Fibroblast of mammary gland (primary cell): ENCODE data around the gene FRS3.
"Not testable (repeated sequence)": the region's sequence is repeated elsewhere in the genome, so short reads cannot be mapped to it uniquely, and the experiment has no call there.

Source experiments
- DNase-seq: peaks from one replicate; pipeline ENCODE4 v3.0.0-alpha.2; 2010; ENCODE audit warnings: low read depth
- H3K4me3 ChIP-seq: 2 replicates; pipeline ENCODE4 v1.5.1; 2011; ENCODE audit warnings: low read depth, mild to moderate bottlenecking, low read length, moderate library complexity; ENCODE audit not compliant: control insufficient read depth
- TF ChIP-seq, protein P1 (sequence below): conservative IDR thresholded peaks from 2 replicates; pipeline ENCODE4 v1.5.1; 2011; ENCODE audit warnings: low read depth, low read length, inconsistent platforms; ENCODE audit not compliant: control insufficient read depth, insufficient read depth

The FRS3 gene

DNA sequence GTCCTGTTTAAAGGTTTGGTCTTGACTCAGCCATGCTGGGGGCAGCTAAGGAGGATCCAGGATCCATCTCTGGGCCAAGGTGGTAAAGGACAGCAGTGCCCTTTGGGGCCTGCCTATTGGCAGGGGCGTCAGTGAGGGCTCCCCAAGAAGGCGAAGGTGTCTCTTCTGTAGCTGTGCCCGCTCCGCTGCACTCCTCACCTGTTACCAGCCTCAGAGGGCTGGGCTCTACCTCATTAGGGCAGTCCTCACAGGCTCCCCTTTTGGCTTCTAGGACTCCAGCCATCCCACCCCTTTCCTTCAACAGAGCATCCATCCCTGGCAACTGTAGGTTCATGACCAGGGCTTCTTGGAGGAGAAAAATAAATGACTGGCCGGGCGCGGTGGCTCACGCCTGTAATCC lies 10.3 kb downstream of the FRS3 start:
- TF ChIP-seq, protein P1, sequence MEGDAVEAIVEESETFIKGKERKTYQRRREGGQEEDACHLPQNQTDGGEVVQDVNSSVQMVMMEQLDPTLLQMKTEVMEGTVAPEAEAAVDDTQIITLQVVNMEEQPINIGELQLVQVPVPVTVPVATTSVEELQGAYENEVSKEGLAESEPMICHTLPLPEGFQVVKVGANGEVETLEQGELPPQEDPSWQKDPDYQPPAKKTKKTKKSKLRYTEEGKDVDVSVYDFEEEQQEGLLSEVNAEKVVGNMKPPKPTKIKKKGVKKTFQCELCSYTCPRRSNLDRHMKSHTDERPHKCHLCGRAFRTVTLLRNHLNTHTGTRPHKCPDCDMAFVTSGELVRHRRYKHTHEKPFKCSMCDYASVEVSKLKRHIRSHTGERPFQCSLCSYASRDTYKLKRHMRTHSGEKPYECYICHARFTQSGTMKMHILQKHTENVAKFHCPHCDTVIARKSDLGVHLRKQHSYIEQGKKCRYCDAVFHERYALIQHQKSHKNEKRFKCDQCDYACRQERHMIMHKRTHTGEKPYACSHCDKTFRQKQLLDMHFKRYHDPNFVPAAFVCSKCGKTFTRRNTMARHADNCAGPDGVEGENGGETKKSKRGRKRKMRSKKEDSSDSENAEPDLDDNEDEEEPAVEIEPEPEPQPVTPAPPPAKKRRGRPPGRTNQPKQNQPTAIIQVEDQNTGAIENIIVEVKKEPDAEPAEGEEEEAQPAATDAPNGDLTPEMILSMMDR, result no peak
- no peak for DNase-seq
- H3K4me3 ChIP-seq, result no peak overlapping the region

DNA sequence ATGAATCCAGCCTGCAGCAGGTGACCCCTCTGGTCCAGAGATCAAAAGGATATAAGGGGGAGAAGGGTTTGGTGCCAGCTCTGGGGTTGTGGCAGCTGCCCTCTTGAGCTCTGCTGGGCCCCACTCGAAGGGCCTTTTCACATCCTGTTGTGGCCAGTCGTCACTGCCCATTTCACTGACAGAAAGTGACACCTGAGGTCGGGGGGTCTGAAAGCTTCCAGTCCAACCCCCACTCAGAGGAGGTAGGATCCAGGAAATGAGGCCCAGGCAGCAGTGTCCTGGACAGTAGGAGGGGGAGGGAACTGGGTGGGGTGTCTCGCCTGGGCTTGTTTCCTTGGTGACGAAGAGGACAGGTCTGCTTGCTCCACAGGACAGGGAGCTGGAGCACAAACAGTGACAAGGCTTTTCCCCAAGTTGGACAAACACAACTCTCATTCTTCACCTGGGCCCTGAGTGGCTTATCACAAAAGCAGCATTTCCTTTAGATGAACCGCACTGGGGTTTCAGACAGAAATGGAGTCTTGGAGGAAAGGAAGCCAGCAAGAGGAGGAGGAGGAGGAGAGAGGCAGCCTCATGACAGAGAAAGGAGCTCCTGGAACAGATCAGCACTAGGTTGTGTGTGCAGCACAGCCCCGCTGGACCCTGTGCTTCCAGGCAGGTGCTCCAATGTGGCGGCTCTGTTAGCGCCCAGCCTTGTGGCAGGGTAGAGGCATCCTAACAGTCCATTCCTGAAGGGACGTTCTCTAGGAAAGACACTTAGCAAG lies 11.0 kb downstream of the FRS3 start:
- no peak for DNase-seq
- H3K4me3 ChIP-seq, result no peak overlapping the region
- TF ChIP-seq, protein P1, result no peak

DNA sequence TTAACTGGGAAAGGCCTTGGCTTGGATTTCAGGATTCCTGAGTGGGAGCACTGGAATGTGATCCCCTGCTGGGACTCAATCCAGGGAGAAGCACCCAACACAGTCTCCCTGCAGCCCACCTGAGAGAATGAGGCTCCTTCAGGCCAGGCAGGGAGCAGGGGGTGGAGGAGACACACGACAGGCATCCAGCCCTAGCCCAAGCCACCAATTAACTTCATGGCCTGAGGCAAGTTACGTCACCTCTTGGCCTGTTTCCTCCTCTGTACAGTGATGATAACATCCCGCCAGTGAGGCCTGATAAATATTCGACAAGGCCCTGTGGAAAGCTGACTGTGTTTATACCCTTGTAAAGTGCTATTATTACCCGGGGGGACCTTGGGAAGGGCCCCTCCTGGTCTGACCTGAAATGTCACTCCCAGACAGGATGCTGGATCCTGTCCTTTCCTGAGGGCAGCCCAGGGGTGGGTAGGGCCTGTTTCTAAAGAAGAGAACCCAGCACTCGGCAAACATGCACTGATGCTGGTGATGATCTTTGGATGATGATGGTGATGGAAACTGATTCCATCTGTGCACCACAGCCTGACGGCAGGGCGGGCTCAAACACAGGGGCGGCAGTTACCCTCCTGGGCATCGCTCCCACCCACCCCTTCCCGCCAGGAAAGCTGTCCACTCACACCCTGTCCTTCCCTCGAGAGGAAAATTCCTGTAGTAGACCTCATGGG lies 12.4 kb downstream of the FRS3 start:
- peak; percentile 77 for DNase-seq
- TF ChIP-seq, protein P1, result no peak
- H3K4me3 ChIP-seq, result no peak overlapping the region

DNA sequence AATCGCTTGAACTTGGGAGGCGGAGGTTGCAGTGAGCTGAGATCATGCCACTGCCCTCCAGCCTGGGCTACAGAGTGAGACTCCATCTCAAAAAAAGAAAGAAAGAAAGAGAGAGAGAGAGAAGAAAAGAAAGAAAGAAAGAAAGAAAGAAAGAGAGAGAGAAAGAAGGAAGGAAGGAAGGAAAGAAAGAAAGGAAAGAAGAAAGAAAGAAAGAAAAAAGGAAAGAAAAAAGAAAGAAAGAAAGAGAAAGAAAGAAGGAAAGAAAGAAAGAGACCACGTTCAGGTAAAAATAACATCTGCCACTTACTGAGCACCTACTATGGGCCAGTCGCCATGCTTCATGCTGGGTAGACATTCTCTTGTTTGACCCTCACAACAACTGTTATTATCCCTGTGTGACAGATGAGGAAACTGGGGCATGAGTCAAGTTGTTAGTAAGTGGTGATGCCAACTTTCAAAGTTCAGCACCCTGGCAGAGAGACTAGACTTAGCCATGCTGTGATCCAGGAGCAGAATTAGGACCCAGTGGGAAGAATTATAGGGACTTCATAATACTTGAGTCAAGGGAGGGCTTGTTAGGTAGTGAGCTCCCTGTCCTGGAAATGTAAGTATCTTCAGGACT lies 13.5 kb downstream of the FRS3 start:
- peak; percentile 23 for DNase-seq
- H3K4me3 ChIP-seq, result not testable (repeated sequence)

DNA sequence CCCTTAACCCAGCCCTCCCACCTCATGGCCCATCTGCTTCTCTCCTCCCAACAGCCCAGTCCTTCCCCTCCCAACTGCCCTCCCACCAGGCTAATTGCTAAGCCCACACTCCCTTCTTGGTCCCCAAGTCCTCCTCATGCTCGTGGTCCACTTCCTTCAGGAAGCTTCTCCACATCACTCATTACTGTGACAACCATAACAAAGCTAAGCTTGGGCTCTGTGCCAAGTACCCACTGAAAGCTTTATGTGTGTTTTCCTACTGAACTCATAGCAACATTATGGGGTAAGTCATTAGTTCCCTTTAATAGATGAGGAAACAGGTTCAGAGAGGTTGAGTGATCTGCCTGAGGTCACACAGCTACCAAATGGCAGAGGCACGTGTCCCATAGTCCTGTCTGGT lies 16.2 kb downstream of the FRS3 start:
- H3K4me3 ChIP-seq, result no peak overlapping the region
- no peak for DNase-seq
- TF ChIP-seq, protein P1, result no peak

DNA sequence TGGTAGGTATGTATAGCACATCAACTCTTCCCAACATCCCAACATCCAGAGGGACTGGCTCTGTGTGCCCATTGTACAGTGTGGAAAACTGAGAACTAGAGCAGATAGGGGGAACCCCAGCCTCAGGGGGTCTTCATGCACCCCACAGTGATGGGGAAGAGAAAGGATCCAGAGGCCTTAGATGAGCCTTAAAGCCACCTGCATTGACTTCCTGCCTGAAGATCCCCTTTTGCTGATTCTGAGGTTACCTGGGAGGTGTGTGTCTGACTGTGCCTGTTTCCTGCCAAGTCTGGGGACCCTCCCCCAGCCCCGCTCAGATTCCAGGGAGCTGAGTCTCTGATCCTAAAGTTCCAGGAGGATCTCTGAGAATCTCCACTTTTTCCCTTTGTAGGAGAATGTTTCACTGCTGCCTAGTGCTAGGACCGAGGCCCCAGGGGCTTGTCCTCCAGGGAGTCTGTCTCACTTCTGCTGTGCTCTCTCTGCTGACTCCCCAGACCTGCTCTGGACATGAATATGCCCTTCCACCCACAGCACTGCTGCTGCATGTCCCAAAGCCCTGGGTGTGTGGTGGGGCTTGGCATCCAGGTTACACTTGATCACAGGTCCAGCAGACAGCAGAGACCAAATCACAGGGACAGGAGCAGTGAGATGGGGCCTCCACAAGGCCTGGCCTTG lies 19.7 kb downstream of the FRS3 start:
- no peak for DNase-seq
- no peak overlapping the region for H3K4me3 ChIP-seq
- TF ChIP-seq, protein P1, result no peak
